ENCODE measurements around the gene TEX51.

The TEX51 gene

DNA sequence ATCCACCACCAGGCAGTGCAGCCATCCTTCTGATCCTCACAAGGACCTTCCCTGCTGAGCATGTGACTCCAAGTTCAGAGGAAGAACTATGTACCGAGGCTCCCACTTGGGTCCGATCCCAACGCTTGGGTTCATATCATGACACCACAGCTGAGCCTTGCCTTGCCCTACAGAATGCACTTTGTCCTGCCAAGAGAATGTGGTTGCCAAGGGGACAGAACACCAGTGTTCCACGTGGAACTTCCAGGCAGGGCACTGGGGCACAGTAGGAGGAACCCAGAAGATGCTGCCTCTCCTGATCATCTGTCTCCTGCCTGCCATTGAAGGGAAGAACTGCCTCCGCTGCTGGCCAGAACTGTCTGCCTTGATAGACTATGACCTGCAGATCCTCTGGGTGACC lies at the start of gene TEX51:
Gene TEX51 (plus strand): TSS at position 255 of the 400 bp plus-strand sequence. CDS start 29 bp downstream, at position 284.
- DNase-seq (ENCODE audit: low read depth), result no peak

DNA sequence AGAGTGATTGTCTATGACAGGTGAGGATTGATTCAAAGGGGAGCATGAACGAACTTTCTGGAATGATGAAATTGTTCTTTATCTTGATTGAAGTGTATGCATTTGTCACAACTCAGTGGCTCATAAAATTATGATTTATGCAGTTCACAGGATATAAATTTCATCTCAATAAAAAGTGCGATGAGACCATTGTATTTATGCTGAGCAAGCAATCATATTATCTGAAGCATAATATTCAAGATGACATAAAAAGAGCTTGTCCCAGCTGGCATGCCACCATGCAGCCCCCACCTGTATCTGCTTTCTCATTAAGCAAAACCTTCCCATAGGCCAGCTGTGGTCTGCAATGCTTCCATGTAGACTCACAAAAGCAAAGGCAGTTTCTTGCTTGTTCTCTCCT lies 49.6 kb upstream of the TEX51 start:
- no peak for DNase-seq (ENCODE audit: low read depth)

DNA sequence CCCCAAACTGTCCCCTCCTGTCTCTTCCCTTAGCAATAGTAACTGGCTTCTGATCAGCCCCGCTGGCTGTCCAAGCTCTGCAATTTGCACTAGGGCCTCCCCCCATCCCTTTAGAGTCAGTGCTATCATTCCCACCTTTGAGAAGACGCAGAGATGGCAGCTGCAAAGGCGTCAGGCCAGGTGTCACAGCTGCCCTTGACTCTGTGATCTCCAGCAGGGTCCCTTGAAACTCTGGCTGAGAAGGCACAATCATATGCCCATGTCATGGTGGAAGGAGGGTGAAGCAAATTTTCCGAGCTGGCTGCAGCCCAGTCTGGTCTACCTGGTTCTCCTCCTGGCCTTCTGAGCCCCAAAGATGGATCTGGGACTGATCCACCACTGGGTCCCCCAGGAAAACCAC lies 49.2 kb upstream of the TEX51 start:
- no peak for DNase-seq (ENCODE audit: low read depth)

DNA sequence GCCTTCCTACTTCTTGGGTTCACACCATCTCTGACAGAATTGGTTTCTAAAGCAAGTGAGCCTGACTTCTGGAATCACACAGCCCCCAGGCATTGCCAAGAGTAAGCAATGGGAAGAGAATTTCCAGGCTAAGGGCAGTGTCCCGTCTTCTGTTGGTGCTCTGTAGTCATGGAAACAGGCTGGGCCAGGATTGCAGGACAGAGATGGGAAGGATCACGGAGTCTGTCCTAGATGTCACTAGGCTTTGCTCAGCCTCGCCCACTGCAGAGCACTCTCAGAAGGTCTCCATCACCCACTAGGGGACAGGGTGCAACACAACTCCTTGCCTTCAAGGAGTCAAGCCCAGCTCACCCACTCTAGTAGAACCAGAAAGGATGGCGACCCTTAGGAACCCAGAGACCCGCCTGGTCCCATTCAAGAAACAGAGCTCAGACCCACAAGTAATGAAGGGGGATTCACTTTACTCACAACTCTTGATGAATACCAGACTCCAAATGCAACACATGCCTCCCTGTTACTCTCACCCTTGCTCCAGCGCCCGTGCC lies 48.6 kb upstream of the TEX51 start:
- no peak for DNase-seq (ENCODE audit: low read depth)

DNA sequence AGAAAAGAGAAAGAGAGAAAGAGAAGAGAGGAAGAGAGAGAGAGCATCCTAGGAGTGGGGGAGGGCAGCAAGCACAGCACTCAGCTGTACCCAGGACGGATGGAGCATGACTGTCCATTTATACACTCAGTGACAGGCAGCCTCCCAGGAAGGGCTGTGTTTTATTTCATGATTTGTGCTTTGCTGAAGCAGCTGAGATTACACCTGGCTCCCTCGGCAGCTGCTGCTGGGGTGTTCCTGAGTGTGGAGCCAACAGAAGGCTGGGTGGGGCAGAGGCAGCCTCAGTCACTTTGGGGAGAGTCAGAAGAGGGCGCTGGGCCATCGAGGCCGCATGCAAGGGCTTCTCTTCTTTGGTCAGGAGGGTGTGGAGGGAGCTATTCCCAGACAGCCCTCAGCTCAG lies 47.8 kb upstream of the TEX51 start:
- DNase-seq (ENCODE audit: low read depth), result no peak

DNA sequence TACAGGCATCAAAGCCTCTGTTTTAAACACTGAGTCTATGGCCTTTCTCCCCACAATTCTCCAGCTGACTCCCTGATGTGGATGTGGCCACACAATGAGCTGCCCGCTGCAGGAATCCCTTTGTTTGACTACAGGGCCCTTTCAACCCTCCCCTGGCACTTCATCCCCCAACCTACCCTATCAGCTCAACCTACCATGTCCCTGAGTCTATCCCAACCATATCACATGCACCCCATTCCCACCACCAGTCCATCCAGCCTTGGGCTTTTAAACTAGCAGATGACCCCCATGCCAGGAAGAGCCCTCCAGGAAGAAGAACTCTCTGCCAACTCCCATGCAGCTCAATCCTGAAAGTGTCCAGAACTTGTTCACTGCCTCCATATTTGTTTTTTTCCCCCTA lies 46.9 kb upstream of the TEX51 start:
- DNase-seq (ENCODE audit: low read depth), result no peak

DNA sequence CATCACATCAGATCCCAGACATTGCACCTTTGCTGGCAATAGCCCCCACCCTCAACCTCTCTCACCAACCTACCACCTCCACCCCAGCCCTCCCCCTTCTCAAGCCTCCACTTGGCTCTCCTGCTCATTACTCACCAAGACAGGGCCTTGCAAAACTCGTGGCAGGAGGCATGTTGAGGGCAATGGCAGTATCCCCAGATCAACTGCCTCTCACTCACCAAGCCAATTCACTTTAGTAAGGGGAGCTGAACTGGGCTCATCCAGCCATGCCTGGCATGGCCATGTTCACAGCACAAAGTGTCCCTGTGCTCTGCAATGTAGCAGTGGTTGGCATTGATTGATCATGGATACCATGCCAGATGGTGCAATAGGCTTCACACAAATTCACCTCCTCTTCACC lies 46.3 kb upstream of the TEX51 start:
- no peak for DNase-seq (ENCODE audit: low read depth)

DNA sequence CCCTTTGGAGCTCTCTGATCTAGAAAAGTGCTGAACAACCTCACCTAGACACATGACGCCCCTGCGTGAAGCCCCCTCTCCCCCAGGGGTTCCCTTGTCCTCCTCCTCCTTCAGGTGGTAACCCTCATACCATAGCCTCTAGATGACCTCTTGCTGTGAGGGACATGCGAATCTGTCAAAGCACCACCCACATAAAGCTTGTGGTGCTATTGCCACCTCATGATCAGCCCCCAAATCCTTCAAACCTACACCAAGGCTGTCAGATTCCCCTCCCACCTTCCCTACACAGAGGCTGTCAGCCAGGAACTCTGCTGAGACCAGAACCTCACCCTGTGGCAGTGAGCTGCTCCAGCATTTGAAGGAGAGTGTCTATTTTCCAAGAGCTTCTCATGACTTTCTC lies 43.1 kb upstream of the TEX51 start:
- DNase-seq (ENCODE audit: low read depth), result no peak

DNA sequence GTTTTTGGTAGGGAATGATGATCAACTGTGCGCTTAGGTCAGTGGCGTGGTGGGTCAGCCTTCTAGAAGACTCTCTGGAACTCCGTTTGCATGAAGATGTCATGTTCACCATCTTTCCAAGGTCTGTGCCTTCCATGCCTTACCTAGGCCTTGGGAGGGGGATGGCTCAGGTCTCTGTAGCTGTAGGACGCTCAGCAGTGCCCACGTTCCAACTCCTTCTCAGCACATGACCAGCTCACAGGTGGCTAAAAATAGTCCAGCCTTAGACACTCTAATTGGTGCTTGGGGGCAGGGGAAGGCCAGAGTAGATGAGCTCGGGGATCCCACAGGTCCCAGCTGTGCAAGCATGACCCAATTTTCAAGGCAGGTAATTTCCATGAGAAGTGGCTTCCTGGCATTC lies 42.3 kb upstream of the TEX51 start:
- DNase-seq (ENCODE audit: low read depth), result no peak

DNA sequence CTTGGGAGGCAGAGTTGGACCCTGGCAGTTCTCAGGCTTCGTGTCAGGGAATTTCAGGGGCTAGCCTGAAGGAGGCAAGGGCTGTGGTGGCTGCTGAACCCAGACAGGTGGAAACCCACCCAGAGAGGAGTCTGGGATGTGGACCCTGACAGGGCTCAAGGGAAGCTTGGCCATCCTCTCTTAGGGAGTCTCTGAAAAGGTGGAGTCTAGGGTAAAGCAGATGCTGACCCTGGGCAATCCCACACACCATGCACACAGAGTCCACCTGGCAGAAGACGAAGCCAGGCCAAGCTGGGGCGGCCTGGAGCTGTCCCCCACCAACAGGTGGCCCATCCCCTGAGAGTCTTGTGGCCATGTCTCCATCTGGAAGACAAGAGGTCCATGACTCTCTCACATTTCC lies 41.2 kb upstream of the TEX51 start:
- no peak for DNase-seq (ENCODE audit: low read depth)

DNA sequence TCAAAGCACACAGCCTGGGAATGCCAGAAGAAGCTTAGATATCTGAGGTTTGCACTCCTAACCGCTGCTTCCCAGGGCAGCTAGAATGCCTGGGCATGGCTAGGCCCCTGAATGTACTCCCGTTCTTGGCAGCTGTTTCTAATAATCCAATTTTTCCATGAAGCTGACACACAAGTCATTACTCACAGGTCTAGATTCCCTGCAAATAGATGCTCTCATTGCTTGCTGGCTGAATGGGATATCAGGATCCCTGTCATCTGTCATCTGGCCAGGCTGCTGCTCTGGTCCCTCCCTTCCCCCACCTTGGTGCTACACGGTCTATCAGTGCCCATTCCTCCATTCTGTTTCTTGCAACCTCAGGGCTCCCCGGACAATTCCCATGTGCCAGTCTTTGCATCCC lies 40.7 kb upstream of the TEX51 start:
- no peak for DNase-seq (ENCODE audit: low read depth)

DNA sequence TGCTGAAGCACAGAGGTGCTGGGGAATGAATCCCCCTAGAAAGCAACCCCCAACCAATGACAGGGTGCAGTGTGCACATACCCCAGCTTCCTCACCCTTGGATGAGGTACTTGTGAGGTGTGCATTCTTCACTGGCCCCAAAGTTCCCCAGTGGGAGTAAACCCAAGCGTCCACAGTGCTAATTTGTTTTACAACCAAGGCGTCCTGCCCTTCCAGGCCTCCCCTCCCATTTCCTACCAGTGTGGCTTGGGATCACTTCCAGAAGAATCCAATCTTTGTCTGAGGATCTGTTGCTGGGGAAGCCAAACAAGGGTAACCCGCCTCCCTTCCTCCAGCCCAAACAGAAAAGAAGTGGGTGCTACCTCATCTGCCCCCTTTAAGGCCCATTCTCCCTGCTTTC lies 40.3 kb upstream of the TEX51 start:
- no peak for DNase-seq (ENCODE audit: low read depth)

DNA sequence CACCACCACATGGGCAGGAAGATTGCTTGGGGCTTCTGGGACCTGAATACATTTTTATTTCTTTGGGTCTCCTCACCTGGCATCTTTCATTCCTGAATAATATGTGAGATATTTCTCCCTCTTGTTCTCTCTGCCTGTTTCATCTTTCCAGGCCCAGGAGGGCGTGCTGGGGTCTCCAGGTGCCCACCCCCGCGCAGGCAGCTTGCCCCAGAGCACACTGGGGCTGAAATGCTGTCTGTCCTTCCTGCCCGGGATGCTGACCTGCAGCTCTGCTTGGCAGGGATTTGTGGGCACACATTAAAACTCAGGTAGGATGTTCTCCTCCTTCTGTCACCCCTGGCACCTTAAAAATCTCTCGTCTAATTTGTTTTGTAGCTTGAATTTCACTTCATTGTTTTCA lies 39.7 kb upstream of the TEX51 start:
- DNase-seq (ENCODE audit: low read depth), result no peak

DNA sequence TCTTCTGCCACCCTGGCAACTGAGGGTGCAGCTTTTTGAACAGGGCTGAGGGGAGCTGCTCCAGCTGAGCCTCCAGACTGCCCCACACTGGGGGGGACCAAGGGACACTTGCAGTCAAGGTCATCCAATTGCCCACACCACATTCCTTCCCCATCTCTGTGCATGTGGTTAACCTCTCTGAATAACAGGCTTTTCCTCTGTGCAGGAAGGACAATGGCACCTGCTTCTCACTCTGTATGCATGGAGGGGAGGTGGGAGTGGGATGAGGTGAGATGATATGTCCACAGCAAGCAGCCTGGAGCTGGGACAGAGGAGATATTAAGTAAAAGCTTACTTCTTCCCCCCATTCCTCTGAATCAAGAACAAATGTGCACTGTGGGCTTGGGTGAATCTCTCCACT lies 39.1 kb upstream of the TEX51 start:
- DNase-seq (ENCODE audit: low read depth), result no peak

DNA sequence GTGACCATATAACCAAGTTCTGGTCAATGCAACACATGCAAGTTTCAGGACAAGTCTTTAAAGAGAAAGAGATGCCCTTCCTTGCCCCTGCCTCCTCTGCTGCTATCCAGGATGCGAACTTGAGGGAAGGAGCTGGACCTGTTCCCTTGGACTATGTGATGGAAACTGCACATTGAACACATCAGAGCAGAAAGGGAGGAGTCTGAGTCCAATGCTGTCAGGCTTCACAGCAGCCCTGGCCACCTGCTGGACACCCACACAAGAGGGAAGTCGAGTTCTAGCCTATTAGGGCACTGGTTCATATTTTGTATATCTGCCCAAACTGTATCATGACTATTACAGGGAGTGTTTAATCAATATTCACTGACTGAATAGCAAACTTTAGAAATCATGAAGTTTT lies 38.3 kb upstream of the TEX51 start:
- no peak for DNase-seq (ENCODE audit: low read depth)

DNA sequence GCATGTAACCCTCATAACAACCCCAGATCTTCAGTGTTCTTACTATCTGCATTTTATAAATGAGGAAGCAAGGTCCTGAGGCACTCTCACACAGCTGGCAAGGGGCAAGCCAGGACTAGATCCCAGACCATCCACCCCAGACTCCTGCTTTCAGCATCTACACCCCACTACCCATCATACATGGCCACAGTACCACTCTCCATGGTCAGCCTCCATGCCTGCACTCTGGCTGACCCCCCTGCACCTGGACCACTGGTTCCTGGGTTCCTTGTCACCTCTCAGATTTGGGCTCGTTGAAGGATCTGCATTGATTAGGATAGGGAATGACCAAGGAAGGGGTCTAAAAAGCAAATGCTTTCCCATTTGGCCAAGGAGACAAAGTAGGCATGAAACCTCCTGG lies 36.0 kb upstream of the TEX51 start:
- DNase-seq (ENCODE audit: low read depth), result no peak

DNA sequence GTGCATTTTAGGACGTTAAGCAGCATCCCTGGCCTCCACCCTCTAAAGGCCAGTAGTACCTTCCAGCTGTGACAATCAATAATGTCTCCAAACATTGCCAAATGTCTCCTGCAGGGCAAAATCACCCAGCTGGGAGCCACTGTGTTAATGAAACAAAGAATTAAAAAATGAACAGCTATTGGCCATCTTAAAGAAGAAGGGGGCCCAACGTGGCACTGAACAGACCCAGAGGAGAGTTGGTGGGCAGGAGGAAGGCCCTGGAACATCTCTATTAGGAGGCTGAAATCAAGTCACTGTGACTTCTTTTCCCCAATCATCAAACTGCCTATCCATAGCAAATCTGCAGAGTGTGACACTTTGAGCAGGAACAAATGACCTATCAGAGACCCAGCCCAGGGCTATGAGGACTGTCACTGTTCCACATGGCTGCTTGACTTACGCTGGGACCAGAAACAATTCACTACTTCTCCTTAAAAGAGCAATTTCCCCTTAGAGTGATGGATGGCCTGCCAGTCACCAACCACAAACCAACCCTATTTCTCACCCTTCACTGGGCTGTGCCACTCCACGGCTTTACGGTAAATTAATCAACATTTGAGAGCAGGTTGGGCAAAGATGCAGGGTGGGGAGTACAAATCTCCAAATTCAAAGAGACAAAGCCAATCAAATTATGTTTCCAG lies 35.2 kb upstream of the TEX51 start:
- no peak for DNase-seq (ENCODE audit: low read depth)

DNA sequence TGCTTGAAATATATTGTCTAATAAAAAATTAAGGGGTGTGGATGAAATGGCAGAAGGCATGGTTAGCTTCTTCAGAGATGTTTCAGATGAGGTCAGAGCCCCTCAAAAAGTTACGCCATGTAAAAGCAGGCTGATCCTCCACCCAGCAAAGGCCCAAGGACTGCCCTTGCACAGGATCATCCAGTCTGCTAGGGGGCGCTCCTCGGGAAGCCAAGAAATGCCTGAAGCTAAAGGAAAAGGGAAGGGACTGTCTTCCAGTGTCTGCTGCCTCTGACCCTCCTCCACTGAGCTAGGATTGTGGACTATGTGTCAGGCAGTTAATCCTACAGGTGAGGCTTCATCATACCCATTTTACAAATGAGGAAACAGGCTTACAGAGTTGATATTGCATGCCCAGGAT lies 33.8 kb upstream of the TEX51 start:
- DNase-seq (ENCODE audit: low read depth), result no peak

DNA sequence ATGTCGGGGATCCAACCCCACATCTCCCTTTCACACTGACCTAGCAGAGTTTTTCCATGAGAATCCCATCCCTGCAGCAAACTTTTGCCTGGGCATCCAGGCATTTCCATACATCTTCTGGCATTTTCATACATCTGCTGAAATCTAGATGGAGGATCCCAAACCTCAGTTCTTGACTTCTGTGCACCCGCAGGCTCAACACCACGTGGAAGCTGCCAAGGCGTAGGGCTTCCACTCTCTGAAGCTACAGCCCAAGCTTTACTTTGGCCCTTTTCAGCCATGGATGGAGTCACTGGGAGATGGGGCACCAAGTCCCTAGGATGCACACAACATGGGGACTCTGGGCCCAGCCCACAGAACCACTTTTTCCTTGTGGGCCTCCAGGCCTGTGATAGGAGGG lies 32.2 kb upstream of the TEX51 start:
- no peak for DNase-seq (ENCODE audit: low read depth)

DNA sequence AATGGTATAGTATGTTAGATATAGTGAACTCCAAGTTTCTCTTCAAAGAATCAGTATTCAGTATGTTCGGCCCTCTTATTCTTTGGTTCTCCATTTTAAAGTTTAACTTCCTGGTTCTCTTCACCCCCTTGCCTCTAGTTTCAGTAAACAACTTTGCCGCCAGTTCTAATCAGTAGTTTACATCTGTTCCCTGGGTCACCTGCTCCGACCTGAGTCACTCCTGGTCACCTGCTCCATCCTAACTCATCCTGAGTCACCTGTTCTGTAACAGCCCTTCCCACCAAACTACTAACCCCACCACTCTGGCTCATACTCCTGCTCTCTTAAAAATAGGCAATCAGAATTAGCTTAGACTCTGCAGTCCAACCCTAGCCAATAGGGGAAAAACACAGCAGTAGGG lies 23.7 kb upstream of the TEX51 start:
- no peak for DNase-seq (ENCODE audit: low read depth)

DNA sequence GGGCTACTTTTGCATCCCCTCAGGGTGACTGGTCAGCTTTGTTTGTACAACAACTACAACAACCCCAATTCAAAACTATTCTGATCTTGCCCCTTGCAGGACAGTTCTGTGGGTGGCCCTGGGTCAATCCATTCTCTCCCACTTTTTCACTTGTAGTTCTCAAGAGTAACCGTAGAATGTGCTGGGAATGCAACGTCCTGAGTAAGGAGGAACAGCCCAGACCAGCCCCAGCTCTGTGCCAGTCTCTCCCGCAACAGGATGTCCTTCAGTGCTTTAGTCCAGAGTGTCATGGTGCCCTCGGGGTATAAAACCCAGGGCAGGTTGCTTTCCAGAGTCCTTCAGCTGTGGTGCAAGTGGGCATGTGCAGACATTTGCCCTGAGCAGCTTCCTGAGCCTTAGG lies 22.1 kb upstream of the TEX51 start:
- DNase-seq (ENCODE audit: low read depth), result no peak

DNA sequence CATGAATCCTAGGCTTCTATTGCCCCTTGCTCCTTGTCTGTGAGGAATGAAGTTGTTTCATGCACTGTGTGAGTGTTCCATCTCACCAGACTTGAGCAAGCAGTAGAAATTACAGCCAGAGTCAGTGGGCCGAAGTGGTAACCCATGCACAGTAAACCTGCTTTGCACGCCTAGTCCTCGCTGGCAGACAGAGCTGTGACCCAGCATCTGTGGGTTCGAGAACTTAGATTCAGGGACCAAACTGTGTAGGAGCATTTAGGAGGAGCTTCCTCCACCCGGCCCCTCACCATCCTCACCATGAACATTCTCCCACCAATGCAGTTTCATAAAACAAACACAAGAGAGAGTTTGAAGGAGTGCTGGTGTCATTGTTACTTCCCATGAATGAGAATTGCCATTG lies 21.6 kb upstream of the TEX51 start:
- no peak for DNase-seq (ENCODE audit: low read depth)

DNA sequence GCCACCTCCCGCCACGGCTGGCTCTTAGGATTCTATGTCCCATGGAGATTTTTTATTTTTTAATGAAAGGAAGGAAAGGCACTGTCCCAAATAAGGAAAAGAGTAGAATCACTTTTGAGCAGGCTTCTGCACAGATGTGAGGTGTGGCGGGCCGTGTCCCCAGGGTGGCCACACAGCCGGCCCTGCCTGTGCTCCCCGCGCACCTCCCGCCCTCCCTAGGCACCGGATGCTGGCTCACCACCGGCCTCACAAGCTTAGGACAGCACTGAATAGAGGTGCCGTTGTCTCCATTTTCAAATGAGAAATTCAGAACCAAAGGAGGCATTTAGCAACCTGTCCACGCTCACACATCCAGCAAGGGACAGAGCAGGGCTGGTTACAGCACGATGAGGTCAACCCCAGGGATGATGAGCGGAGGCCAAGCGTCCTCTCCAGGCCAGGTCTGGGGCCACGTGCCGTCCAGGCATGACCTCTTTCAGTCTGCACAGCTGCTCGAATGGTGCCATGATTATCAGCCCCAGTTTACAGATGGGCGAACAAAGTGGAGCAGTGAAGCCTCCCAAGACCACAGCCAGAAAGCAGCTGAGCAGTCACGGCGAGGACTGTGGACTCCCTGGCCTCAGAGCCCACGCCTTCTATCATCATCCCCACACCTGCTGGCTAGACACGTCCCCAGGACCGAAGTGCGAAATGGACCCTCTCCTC lies 20.7 kb upstream of the TEX51 start:
- DNase-seq (ENCODE audit: low read depth), result no peak

DNA sequence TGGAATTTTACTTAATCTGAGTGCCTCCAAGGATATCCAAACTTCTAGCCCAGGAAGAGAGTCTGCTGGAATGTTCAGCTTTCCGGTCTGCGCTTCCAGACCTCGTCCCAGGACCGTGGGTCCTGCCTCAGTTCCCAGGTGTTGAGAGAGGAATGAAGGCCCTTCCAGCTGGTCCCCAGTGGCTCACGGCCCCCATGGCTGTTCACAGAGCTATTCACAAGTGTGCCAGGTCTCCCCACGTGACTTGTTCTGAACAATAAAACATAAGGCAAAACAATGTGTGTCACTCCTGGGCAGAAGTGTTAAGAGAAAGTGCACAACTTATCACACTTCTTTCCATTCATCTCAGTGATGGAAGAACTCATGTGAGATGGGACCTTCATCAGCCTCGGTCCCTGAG lies 20.1 kb upstream of the TEX51 start:
- DNase-seq (ENCODE audit: low read depth), result no peak
